HepG2 (cell line): ENCODE results near the gene AKT3. TPM values are rescaled to one million over a fixed set of nuclear protein-coding genes. Genes with fewer than 3 reads are reported as not detected.

Experiments
- AHR ChIP-seq: IDR thresholded peaks from 2 replicates; pipeline ENCODE4 v1.6.1; 2018; ENCODE audit warnings: missing genetic modification reagents, missing compliant biosample characterization
- ARNTL ChIP-seq: sonication (generic); formaldehyde crosslinking; IDR thresholded peaks from 2 replicates; pipeline ENCODE4 v1.4.0; 2020; ENCODE audit warnings: mild to moderate bottlenecking, missing genetic modification reagents
- DNMT1 ChIP-seq: sonication (generic); formaldehyde crosslinking; IDR thresholded peaks from 2 replicates; pipeline ENCODE4 v1.5.1; 2020; ENCODE audit warnings: mild to moderate bottlenecking, missing genetic modification reagents
- MAZ ChIP-seq, 2 experiments: sonication (generic) in 1 of 2; formaldehyde crosslinking in 1 of 2; IDR thresholded peaks; 2 replicates each; pipeline versions ENCODE4 v1.5.0 to v1.6.1; 2012 to 2020; ENCODE audit warnings: low read depth in 2 of 2, mild to moderate bottlenecking in 2 of 2, borderline replicate concordance in 1 of 2, improper control_type of control experiment in 1 of 2, low read length in 1 of 2, missing genetic modification reagents in 1 of 2, moderate library complexity in 1 of 2
- NRL ChIP-seq: sonication (generic); formaldehyde crosslinking; IDR thresholded peaks from 2 replicates; pipeline ENCODE4 v1.5.0; 2020; ENCODE audit warnings: missing genetic modification reagents, mild to moderate bottlenecking, moderate library complexity, borderline replicate concordance
- SPEN ChIP-seq: sonication (generic); formaldehyde crosslinking; IDR thresholded peaks from 2 replicates; pipeline ENCODE4 v1.5.1; 2020; ENCODE audit warnings: low read depth, mild to moderate bottlenecking, missing genetic modification reagents
- THAP11 ChIP-seq: IDR thresholded peaks from 2 replicates; pipeline ENCODE4 v1.6.1; 2016; ENCODE audit warnings: missing biosample characterization, missing genetic modification reagents
- TOPORS ChIP-seq: sonication (generic); formaldehyde crosslinking; IDR thresholded peaks from 2 replicates; pipeline ENCODE4 v1.8.0; 2023; ENCODE audit warnings: mild to moderate bottlenecking, missing genetic modification reagents
- polyA plus RNA-seq, 8 experiments: library from polyadenylated mRNA; depleted of rRNA in 3 of 8; stranded (reverse) in 7 of 8; unstranded in 1 of 8; fragments of >200 nt; fragmentation: Illumina TruSeq in 4 of 8; extraction: Trizol in 4 of 8; gene quantifications; 2 replicates each; pipeline versions ENCODE4 v1.2.1 to v1.2.3, GENCODE V29; 2011 to 2016; ENCODE audit warnings: low read depth in 4 of 8, missing spikeins in 1 of 8, mixed read lengths in 1 of 8; ENCODE audit not compliant: insufficient read depth in 1 of 8
- total RNA-seq, 5 experiments: library from RNA; depleted of rRNA; stranded (reverse); fragments of >200 nt; fragmentation: Illumina TruSeq; extraction: Trizol; gene quantifications; 2 replicates each; pipeline ENCODE4 v1.2.3, GENCODE V29; 2016; ENCODE audit warnings: low read depth in 1 of 5
- TF ChIP-seq, protein P1 (sequence below): sonication (generic); formaldehyde crosslinking; IDR thresholded peaks from 2 replicates; pipeline ENCODE4 v1.5.0; 2020; ENCODE audit warnings: missing genetic modification reagents
- TF ChIP-seq, protein P2 (sequence below): sonication (generic); formaldehyde crosslinking; IDR thresholded peaks from 2 replicates; pipeline ENCODE4 v1.5.0; 2020; ENCODE audit warnings: mild to moderate bottlenecking, missing genetic modification reagents
- TF ChIP-seq, protein P3 (sequence below): sonication (generic); formaldehyde crosslinking; IDR thresholded peaks from 2 replicates; pipeline ENCODE4 v1.4.0; 2020; ENCODE audit warnings: missing genetic modification reagents
- TF ChIP-seq, protein P4 (sequence below): sonication (generic); formaldehyde crosslinking; IDR thresholded peaks from 2 replicates; pipeline ENCODE4 v1.4.0; 2020; ENCODE audit warnings: missing genetic modification reagents, borderline replicate concordance
- TF ChIP-seq, protein P5 (sequence below): sonication (generic); formaldehyde crosslinking; IDR thresholded peaks from 2 replicates; pipeline ENCODE4 v1.4.0; 2020; ENCODE audit warnings: missing genetic modification reagents, low read depth, mild to moderate bottlenecking, borderline replicate concordance
- TF ChIP-seq, protein P6 (sequence below): IDR thresholded peaks from 2 replicates; pipeline ENCODE4 v1.6.1; 2016; ENCODE audit warnings: low read depth, missing genetic modification reagents, missing compliant biosample characterization

AKT3 gene
- total and polyA plus RNA-seq, 2 of the 13 experiments (the other 11 are each of a cell fraction or from before 2014, with no cell fraction given), result 0.07 TPM

DNA sequence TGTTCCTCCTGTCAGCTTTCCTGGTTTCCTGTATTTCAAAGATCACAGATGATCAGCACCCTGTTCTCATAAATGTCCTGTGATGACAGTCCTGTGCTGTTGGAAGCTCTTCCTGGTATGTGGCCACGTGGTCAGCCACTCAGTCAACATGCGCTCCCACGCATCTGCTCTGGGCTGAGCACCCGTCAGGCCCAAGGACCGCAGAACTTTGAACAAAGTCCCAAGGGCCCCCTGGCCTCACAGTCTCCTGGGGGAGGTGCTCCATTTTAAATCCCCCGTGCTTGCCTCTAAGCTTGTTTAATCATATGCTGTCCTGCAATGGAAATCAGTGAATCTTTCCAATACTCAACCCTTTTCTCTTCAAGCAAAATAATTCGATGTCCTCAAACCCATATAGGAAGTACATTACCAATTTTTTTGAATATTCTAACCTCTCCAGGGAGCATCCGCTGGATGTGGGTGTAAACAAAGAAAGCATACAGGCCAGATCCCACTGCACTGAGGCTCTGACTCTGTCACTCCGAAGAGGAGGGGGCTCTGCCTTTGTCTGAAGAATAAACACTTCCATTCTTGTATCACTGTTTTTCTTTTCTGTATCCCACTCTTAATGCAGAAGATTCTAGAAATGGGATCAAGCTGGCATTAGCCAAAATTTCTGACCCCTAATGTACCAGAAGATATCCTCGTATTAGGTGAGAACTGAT lies 343.9 kb downstream of the AKT3 start (continued):
- TF ChIP-seq, protein P1, sequence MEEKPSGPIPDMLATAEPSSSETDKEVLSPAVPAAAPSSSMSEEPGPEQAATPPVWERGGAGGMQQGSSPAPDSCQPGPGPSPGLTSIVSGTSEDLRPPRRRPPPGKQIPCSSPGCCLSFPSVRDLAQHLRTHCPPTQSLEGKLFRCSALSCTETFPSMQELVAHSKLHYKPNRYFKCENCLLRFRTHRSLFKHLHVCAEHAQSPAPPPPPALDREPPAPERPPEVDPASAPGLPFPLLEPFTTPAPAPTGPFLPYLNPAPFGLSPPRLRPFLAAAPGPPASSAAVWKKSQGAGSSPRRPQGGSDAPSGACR (CRISPR knock-in tag), result peak; percentile 95
- TF ChIP-seq, protein P2, sequence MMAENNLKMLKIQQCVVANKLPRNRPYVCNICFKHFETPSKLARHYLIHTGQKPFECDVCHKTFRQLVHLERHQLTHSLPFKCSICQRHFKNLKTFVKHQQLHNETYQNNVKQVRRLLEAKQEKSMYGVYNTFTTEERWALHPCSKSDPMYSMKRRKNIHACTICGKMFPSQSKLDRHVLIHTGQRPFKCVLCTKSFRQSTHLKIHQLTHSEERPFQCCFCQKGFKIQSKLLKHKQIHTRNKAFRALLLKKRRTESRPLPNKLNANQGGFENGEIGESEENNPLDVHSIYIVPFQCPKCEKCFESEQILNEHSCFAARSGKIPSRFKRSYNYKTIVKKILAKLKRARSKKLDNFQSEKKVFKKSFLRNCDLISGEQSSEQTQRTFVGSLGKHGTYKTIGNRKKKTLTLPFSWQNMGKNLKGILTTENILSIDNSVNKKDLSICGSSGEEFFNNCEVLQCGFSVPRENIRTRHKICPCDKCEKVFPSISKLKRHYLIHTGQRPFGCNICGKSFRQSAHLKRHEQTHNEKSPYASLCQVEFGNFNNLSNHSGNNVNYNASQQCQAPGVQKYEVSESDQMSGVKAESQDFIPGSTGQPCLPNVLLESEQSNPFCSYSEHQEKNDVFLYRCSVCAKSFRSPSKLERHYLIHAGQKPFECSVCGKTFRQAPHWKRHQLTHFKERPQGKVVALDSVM (CRISPR knock-in tag), result 0 out of 2 replicates have a peak, but pooled peaks have one; percentile 22
- TF ChIP-seq, protein P3, sequence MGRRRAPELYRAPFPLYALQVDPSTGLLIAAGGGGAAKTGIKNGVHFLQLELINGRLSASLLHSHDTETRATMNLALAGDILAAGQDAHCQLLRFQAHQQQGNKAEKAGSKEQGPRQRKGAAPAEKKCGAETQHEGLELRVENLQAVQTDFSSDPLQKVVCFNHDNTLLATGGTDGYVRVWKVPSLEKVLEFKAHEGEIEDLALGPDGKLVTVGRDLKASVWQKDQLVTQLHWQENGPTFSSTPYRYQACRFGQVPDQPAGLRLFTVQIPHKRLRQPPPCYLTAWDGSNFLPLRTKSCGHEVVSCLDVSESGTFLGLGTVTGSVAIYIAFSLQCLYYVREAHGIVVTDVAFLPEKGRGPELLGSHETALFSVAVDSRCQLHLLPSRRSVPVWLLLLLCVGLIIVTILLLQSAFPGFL, result no peak
- TF ChIP-seq ARNTL (0 out of 2 replicates have a peak, but pooled peaks have one; percentile 54), AHR (0 out of 2 replicates have a peak, but pooled peaks have one; percentile 43), DNMT1 (CRISPR knock-in tag) (no peak), SPEN (peak; percentile 84), NRL (peak; percentile 52; the same call in 1 of the 2 replicates), THAP11 (CRISPR knock-in tag) (peak; percentile 67; the same call in 1 of the 2 replicates), MAZ (IDR thresholded peaks at IDR 0.05; ENCODE audit: borderline replicate concordance, low read depth, low read length) (no peak; the same call in 1 of the 2 replicates), MAZ (CRISPR knock-in tag; IDR thresholded peaks at IDR 0.05; ENCODE audit: low read depth) (no peak), TOPORS (CRISPR knock-in tag) (no peak)
- TF ChIP-seq, protein P4, sequence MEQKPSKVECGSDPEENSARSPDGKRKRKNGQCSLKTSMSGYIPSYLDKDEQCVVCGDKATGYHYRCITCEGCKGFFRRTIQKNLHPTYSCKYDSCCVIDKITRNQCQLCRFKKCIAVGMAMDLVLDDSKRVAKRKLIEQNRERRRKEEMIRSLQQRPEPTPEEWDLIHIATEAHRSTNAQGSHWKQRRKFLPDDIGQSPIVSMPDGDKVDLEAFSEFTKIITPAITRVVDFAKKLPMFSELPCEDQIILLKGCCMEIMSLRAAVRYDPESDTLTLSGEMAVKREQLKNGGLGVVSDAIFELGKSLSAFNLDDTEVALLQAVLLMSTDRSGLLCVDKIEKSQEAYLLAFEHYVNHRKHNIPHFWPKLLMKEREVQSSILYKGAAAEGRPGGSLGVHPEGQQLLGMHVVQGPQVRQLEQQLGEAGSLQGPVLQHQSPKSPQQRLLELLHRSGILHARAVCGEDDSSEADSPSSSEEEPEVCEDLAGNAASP, result peak; percentile 44; the same call in 1 of the 2 replicates
- TF ChIP-seq, protein P5, sequence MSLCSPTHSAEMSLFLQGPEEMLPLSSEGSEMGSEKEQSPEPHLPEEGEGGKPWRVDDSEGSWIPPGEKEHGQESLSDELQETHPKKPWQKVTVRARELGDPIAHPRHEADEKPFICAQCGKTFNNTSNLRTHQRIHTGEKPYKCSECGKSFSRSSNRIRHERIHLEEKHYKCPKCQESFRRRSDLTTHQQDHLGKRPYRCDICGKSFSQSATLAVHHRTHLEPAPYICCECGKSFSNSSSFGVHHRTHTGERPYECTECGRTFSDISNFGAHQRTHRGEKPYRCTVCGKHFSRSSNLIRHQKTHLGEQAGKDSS (CRISPR knock-in tag), result no peak; the same call in 1 of the 2 replicates
- TF ChIP-seq, protein P6, sequence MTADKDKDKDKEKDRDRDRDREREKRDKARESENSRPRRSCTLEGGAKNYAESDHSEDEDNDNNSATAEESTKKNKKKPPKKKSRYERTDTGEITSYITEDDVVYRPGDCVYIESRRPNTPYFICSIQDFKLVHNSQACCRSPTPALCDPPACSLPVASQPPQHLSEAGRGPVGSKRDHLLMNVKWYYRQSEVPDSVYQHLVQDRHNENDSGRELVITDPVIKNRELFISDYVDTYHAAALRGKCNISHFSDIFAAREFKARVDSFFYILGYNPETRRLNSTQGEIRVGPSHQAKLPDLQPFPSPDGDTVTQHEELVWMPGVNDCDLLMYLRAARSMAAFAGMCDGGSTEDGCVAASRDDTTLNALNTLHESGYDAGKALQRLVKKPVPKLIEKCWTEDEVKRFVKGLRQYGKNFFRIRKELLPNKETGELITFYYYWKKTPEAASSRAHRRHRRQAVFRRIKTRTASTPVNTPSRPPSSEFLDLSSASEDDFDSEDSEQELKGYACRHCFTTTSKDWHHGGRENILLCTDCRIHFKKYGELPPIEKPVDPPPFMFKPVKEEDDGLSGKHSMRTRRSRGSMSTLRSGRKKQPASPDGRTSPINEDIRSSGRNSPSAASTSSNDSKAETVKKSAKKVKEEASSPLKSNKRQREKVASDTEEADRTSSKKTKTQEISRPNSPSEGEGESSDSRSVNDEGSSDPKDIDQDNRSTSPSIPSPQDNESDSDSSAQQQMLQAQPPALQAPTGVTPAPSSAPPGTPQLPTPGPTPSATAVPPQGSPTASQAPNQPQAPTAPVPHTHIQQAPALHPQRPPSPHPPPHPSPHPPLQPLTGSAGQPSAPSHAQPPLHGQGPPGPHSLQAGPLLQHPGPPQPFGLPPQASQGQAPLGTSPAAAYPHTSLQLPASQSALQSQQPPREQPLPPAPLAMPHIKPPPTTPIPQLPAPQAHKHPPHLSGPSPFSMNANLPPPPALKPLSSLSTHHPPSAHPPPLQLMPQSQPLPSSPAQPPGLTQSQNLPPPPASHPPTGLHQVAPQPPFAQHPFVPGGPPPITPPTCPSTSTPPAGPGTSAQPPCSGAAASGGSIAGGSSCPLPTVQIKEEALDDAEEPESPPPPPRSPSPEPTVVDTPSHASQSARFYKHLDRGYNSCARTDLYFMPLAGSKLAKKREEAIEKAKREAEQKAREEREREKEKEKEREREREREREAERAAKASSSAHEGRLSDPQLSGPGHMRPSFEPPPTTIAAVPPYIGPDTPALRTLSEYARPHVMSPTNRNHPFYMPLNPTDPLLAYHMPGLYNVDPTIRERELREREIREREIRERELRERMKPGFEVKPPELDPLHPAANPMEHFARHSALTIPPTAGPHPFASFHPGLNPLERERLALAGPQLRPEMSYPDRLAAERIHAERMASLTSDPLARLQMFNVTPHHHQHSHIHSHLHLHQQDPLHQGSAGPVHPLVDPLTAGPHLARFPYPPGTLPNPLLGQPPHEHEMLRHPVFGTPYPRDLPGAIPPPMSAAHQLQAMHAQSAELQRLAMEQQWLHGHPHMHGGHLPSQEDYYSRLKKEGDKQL (CRISPR knock-in tag), result peak; percentile 70; the same call in 1 of the 2 replicates
